Neural crest cell (in vitro differentiated cells): Measurements from ENCODE around the gene SLC35E3. TPM values are rescaled to one million over a fixed set of nuclear protein-coding genes. Genes with fewer than 3 reads are reported as not detected.

ENCODE experiments used
- DNase-seq: peaks from one replicate; pipeline ENCODE4 v3.0.0; 2021; ENCODE audit warnings: low read depth, mixed read lengths, low spot score
- H3K27ac Mint-ChIP-seq: one replicate; pipeline ENCODE4 v1.8.0; 2021; ENCODE audit warnings: mild to moderate bottlenecking, mixed read lengths; ENCODE audit not compliant: unreplicated experiment
- H3K27me3 Mint-ChIP-seq: 2 replicates; pipeline ENCODE4 v1.8.0; 2021; ENCODE audit warnings: low read depth, mild to moderate bottlenecking, mixed read lengths
- H3K36me3 Mint-ChIP-seq: 2 replicates; pipeline ENCODE4 v1.8.0; 2021; ENCODE audit warnings: low read depth, mild to moderate bottlenecking, mixed read lengths
- H3K4me1 Mint-ChIP-seq: 2 replicates; pipeline ENCODE4 v1.8.0; 2021; ENCODE audit warnings: mixed read lengths
- H3K4me3 Mint-ChIP-seq: one replicate; pipeline ENCODE4 v1.8.0; 2021; ENCODE audit warnings: mild to moderate bottlenecking, mixed read lengths
- H3K9me3 Mint-ChIP-seq: 2 replicates; pipeline ENCODE4 v1.8.0; 2021; ENCODE audit warnings: mixed read lengths
- long read RNA-seq: library from polyadenylated mRNA; unstranded; transcript quantifications from one replicate; pipeline ENCODE4 v2.0.0, GENCODE V29; 2020
- total RNA-seq: library from RNA; stranded (reverse); gene quantifications from 2 replicates; pipeline ENCODE4 v1.2.1, GENCODE V29; 2021
- TF ChIP-seq, protein P1 (sequence below): fragments of 200-600 bp; sonication (generic); conservative IDR thresholded peaks from 2 replicates; pipeline ENCODE4 v1.5.0; 2021; ENCODE audit warnings: antibody characterized with exemption, mild to moderate bottlenecking

Gene SLC35E3
- 15.1 and 16.1 TPM in 2 replicates for total RNA-seq
- long read RNA-seq, full-length matches to known transcripts: 17 of 24 reads
- long read RNA-seq, partial matches to known transcripts: 1 of 24 reads
- long read RNA-seq, other reads (novel, unspliced or antisense): 6 of 24 reads

DNA sequence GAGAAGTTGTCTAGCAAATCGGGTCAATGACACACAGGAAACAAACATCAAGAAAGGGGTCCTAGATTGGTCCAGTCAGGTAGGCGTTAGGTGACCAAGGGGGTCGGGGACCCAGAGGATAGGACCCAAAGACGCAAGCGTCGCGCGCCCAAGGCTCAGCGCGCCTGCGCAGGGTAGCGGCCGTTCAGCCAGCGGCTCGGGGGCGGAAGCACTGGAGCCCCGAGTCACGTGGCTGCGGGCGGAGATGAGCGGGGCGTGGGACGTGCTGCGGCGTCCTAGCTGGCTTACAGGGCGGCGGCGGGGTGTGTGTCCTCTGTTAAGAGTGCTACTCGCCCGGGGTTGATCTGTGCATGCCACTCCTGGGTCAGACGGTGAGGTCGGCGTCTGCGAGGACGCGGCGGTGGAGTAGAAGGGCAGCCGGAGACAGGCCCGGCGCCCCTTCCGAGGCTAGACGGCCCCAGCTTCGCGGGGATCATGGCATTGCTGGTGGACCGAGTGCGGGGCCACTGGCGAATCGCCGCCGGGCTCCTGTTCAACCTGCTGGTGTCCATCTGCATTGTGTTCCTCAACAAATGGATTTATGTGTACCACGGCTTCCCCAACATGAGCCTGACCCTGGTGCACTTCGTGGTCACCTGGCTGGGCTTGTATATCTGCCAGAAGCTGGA, at the start of gene SLC35E3:
TSS of gene SLC35E3 (plus strand) at position 273 of the 668 bp plus-strand sequence. CDS start at position 475, 202 bp downstream.
- H3K27me3 Mint-ChIP-seq: no peaks in the 10 kb centered on the region
- H3K4me3 Mint-ChIP-seq: peak within 1 kb of the TSS; percentile 99
- peaks cover 37% of the 10 kb centered on the region for H3K4me1 Mint-ChIP-seq
- H3K9me3 Mint-ChIP-seq: no peaks in the 10 kb centered on the region
- H3K27ac Mint-ChIP-seq: peak within 1 kb of the TSS; percentile 94
- peak; percentile 81 for DNase-seq
- TF ChIP-seq, protein P1, sequence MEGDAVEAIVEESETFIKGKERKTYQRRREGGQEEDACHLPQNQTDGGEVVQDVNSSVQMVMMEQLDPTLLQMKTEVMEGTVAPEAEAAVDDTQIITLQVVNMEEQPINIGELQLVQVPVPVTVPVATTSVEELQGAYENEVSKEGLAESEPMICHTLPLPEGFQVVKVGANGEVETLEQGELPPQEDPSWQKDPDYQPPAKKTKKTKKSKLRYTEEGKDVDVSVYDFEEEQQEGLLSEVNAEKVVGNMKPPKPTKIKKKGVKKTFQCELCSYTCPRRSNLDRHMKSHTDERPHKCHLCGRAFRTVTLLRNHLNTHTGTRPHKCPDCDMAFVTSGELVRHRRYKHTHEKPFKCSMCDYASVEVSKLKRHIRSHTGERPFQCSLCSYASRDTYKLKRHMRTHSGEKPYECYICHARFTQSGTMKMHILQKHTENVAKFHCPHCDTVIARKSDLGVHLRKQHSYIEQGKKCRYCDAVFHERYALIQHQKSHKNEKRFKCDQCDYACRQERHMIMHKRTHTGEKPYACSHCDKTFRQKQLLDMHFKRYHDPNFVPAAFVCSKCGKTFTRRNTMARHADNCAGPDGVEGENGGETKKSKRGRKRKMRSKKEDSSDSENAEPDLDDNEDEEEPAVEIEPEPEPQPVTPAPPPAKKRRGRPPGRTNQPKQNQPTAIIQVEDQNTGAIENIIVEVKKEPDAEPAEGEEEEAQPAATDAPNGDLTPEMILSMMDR: no peak
- no peaks in the 10 kb centered on the region for H3K36me3 Mint-ChIP-seq

DNA sequence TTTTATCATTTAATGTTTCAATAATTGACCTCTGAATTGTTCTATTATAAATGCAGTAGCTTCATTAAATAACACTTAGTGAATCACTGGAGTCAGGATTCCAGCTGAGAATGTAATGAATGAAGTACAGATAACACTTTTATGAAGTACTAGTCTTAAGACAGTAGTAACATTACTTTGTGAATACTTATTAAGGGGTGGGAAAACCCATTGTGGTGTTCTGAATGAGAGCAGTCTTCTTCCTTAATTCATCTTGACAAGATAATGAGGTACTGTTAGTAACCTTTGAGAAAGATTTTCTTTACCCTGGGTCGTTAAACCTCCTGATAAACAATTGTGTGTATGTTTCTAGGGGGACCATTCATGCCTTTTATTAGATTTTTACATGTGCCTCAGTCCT, 46.5 kb upstream of the SLC35E3 start:
- H3K4me1 Mint-ChIP-seq: no peaks in the 10 kb centered on the region
- peaks cover 30% of the 10 kb centered on the region for H3K36me3 Mint-ChIP-seq
- no peaks in the 10 kb centered on the region for H3K27me3 Mint-ChIP-seq
- H3K27ac Mint-ChIP-seq: no peak overlapping the region
- no peaks in the 10 kb centered on the region for H3K9me3 Mint-ChIP-seq
- TF ChIP-seq, protein P1: no peak
- no peak overlapping the region for H3K4me3 Mint-ChIP-seq
- no peak for DNase-seq

DNA sequence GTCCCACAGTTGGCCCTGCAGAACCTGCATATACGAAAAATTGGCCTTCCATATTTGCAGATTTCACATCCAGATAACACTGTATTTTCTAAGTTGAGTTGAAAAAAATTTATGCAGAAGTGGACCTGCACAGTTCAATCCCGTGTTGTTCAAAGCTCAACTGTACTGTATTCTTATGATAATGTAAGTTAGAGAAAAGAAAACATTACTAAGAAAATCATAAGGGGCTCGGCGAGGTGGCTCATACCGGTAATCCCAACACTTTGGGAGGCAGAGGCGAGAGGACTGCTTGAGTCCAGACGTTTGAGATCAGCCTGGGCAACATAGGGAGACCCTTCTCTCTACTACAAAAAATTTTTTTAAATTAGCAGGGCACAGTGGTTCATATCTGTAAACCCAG, 18.2 kb upstream of the SLC35E3 start:
- Mint-ChIP-seq H3K4me1 (no peaks in the 10 kb centered on the region), H3K4me3 (no peak overlapping the region), H3K27me3 (no peaks in the 10 kb centered on the region), H3K36me3 (peaks cover 9% of the 10 kb centered on the region), H3K27ac (no peak overlapping the region), H3K9me3 (no peaks in the 10 kb centered on the region)
- DNase-seq: no peak
- TF ChIP-seq, protein P1: no peak

DNA sequence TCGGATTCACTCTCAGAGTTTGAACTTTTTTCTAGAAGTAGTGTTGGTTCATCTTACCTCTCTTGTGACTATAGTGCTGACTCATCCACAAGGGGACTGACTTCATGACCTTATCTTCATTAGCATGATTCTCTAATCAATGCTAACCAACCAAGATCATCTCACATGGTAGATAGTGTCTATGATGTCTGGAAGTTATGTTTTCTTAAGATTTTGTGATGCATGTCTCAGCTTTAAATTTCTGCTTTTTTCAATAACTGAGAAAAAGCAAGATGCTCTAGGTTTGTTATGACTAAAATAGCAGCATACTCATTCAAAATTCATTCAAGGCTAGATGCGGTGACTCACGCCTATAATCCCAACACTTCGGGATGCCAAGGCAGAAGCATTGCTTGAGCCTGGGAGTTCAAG, 12.3 kb upstream of the SLC35E3 start:
- TF ChIP-seq, protein P1: no peak
- Mint-ChIP-seq H3K4me3 (no peak overlapping the region), H3K27me3 (no peaks in the 10 kb centered on the region), H3K36me3 (peaks cover 11% of the 10 kb centered on the region), H3K9me3 (no peaks in the 10 kb centered on the region), H3K4me1 (no peaks in the 10 kb centered on the region), H3K27ac (no peak overlapping the region)
- DNase-seq: no peak

DNA sequence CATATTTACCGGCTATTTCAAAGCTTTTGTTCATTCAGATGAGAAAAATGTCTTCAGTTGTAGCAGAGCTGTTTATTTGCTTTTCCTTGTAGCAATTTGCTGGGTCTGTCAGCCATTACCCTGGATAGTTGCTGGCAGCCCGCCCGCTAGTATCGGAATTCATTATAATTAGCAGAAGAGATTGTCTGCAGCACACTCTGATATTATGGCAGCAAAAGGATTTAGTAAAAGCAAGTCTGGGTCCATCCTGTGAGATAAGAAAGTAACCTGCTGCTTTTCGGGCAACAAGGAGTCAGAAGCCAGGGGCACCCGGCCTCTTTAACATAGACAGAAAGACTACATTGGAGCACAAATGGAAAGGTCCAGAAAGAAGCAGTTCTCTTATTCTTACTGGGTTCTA, 6.1 kb upstream of the SLC35E3 start:
- Mint-ChIP-seq H3K4me1 (no peaks in the 10 kb centered on the region), H3K27ac (no peak overlapping the region), H3K4me3 (no peak overlapping the region), H3K36me3 (peaks cover 11% of the 10 kb centered on the region), H3K27me3 (no peaks in the 10 kb centered on the region), H3K9me3 (no peaks in the 10 kb centered on the region)
- DNase-seq: no peak
- TF ChIP-seq, protein P1: no peak
